HepG2 (cell line): ENCODE results near the gene CHRD. TPM values are rescaled to one million over a fixed set of nuclear protein-coding genes. Genes with fewer than 3 reads are reported as not detected.

Source experiments
- BHLHE40 ChIP-seq: IDR thresholded peaks from 2 replicates; pipeline ENCODE4 v1.6.1; 2011; ENCODE audit warnings: low read length, improper control_type of control experiment
- GFI1 ChIP-seq: sonication (generic); formaldehyde crosslinking; IDR thresholded peaks from 2 replicates; pipeline ENCODE4 v1.5.0; 2020; ENCODE audit warnings: missing genetic modification reagents, mild to moderate bottlenecking, borderline replicate concordance
- KLF15 ChIP-seq: sonication (generic); formaldehyde crosslinking; IDR thresholded peaks from 2 replicates; pipeline ENCODE4 v1.8.1; 2023; ENCODE audit warnings: borderline replicate concordance, mild to moderate bottlenecking, inconsistent platforms, missing genetic modification reagents, mixed read lengths
- MED13 ChIP-seq: sonication (generic); formaldehyde crosslinking; IDR thresholded peaks from 2 replicates; pipeline ENCODE4 v1.5.0; 2020; ENCODE audit warnings: missing genetic modification reagents
- NFYC ChIP-seq: IDR thresholded peaks from 2 replicates; pipeline ENCODE4 v1.6.1; 2016; ENCODE audit warnings: missing genetic modification reagents, missing compliant biosample characterization
- NR2F2 ChIP-seq: IDR thresholded peaks from 2 replicates; pipeline ENCODE4 v1.6.1; 2012; ENCODE audit warnings: low read depth, inconsistent platforms, borderline replicate concordance
- TFE3 ChIP-seq: IDR thresholded peaks from 2 replicates; pipeline ENCODE4 v1.6.1; 2016
- ZBED4 ChIP-seq: sonication (generic); formaldehyde crosslinking; IDR thresholded peaks from 2 replicates; pipeline ENCODE4 v1.4.0; 2020; ENCODE audit warnings: missing genetic modification reagents, borderline replicate concordance
- ZFP91 ChIP-seq: sonication (generic); formaldehyde crosslinking; IDR thresholded peaks from 2 replicates; pipeline ENCODE4 v1.9.0; 2022; ENCODE audit warnings: missing genetic modification reagents, mild to moderate bottlenecking, borderline replicate concordance
- ZNF296 ChIP-seq: sonication (generic); formaldehyde crosslinking; conservative IDR thresholded peaks from 2 replicates; pipeline ENCODE4 v1.5.0; 2020; ENCODE audit warnings: mild to moderate bottlenecking, missing genetic modification reagents
- ZNF362 ChIP-seq: sonication (generic); formaldehyde crosslinking; IDR thresholded peaks from 2 replicates; pipeline ENCODE4 v1.4.0; 2020; ENCODE audit warnings: missing genetic modification reagents, mild to moderate bottlenecking, borderline replicate concordance
- ZNF546 ChIP-seq: sonication (generic); formaldehyde crosslinking; conservative IDR thresholded peaks from 2 replicates; pipeline ENCODE4 v1.8.1; 2023; ENCODE audit warnings: mild to moderate bottlenecking, missing genetic modification reagents
- ZNF574 ChIP-seq: sonication (generic); formaldehyde crosslinking; IDR thresholded peaks from 2 replicates; pipeline ENCODE4 v1.4.0; 2020; ENCODE audit warnings: missing genetic modification reagents
- ZNF720 ChIP-seq: sonication (generic); formaldehyde crosslinking; IDR thresholded peaks from 2 replicates; pipeline ENCODE4 v1.4.0; 2020; ENCODE audit warnings: missing genetic modification reagents
- ZNF776 ChIP-seq: sonication (generic); formaldehyde crosslinking; IDR thresholded peaks from 2 replicates; pipeline ENCODE4 v1.4.0; 2020; ENCODE audit warnings: mild to moderate bottlenecking, missing genetic modification reagents
- ZNF839 ChIP-seq: sonication (generic); formaldehyde crosslinking; IDR thresholded peaks from 2 replicates; pipeline ENCODE4 v1.4.0; 2020; ENCODE audit warnings: missing genetic modification reagents, mild to moderate bottlenecking, borderline replicate concordance
- polyA plus RNA-seq, 8 experiments: library from polyadenylated mRNA; depleted of rRNA in 3 of 8; stranded (reverse) in 7 of 8; unstranded in 1 of 8; fragments of >200 nt; fragmentation: Illumina TruSeq in 4 of 8; extraction: Trizol in 4 of 8; gene quantifications; 2 replicates each; pipeline versions ENCODE4 v1.2.1 to v1.2.3, GENCODE V29; 2011 to 2016; ENCODE audit warnings: low read depth in 4 of 8, missing spikeins in 1 of 8, mixed read lengths in 1 of 8; ENCODE audit not compliant: insufficient read depth in 1 of 8
- total RNA-seq, 5 experiments: library from RNA; depleted of rRNA; stranded (reverse); fragments of >200 nt; fragmentation: Illumina TruSeq; extraction: Trizol; gene quantifications; 2 replicates each; pipeline ENCODE4 v1.2.3, GENCODE V29; 2016; ENCODE audit warnings: low read depth in 1 of 5

The CHRD gene
- total and polyA plus RNA-seq, 2 of the 13 experiments (the other 11 are each of a cell fraction or from before 2014, with no cell fraction given), result 22.2 to 35.2 TPM

GRCh38 chr3:184354121-184354728 lies 25.6 kb upstream of the CHRD start (continued):
- no peak for TF ChIP-seq BHLHE40
- no peak for TF ChIP-seq ZNF776
- TF ChIP-seq ZNF362 (CRISPR knock-in tag), result no peak
- TF ChIP-seq MED13, result no peak
- TF ChIP-seq ZNF839, result no peak
- no peak for TF ChIP-seq ZNF720
- TF ChIP-seq TFE3 (CRISPR knock-in tag), result no peak
- no peak for TF ChIP-seq ZNF296
- peak; percentile 22; the same call in 1 of the 2 replicates for TF ChIP-seq ZFP91 (CRISPR knock-in tag)
- no peak for TF ChIP-seq NR2F2
- TF ChIP-seq GFI1 (CRISPR knock-in tag), result no peak
- TF ChIP-seq ZNF574 (CRISPR knock-in tag), result no peak
- TF ChIP-seq NFYC (CRISPR knock-in tag), result no peak
- TF ChIP-seq KLF15 (CRISPR knock-in tag), result no peak
- TF ChIP-seq ZNF546 (CRISPR knock-in tag), result no peak
- TF ChIP-seq ZBED4, result no peak
